ENCODE results near the gene KYNU.

DNA sequence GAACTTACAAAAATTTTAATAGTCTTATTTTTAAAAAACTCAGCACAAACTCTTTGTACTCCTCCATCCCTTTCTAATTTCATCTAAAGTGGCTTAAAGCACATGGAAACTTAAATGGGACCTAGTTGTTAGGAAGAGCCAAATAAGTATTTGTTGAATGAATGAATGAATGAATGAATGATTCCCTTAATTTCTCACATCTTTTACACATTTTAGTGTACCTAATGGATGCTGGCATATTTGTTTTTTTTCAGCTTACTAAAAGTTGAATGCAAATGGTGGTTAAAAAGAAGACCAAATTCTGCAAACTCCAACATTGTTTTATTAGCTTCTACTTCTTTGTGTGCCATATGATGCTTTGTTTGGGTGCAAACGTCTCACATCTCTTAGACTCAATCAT, 89.6 kb downstream of the KYNU start:
- TF ChIP-seq POLR2A (IDR thresholded peaks at IDR 0.05) (no peak), POLR2AphosphoS5 (IDR thresholded peaks at IDR 0.05) (no peak)
- TF ChIP-seq, protein P1, sequence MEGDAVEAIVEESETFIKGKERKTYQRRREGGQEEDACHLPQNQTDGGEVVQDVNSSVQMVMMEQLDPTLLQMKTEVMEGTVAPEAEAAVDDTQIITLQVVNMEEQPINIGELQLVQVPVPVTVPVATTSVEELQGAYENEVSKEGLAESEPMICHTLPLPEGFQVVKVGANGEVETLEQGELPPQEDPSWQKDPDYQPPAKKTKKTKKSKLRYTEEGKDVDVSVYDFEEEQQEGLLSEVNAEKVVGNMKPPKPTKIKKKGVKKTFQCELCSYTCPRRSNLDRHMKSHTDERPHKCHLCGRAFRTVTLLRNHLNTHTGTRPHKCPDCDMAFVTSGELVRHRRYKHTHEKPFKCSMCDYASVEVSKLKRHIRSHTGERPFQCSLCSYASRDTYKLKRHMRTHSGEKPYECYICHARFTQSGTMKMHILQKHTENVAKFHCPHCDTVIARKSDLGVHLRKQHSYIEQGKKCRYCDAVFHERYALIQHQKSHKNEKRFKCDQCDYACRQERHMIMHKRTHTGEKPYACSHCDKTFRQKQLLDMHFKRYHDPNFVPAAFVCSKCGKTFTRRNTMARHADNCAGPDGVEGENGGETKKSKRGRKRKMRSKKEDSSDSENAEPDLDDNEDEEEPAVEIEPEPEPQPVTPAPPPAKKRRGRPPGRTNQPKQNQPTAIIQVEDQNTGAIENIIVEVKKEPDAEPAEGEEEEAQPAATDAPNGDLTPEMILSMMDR (IDR thresholded peaks at IDR 0.05), result no peak
